Activated T-cell treated with anti-CD3 and anti-CD28 coated beads for 4 hours (primary cell): Measurements from ENCODE around the gene GALNT4.

Experiments used
- DNase-seq: peaks from one replicate; pipeline ENCODE4 v3.0.0-alpha.2; 2020

Gene GALNT4

DNA sequence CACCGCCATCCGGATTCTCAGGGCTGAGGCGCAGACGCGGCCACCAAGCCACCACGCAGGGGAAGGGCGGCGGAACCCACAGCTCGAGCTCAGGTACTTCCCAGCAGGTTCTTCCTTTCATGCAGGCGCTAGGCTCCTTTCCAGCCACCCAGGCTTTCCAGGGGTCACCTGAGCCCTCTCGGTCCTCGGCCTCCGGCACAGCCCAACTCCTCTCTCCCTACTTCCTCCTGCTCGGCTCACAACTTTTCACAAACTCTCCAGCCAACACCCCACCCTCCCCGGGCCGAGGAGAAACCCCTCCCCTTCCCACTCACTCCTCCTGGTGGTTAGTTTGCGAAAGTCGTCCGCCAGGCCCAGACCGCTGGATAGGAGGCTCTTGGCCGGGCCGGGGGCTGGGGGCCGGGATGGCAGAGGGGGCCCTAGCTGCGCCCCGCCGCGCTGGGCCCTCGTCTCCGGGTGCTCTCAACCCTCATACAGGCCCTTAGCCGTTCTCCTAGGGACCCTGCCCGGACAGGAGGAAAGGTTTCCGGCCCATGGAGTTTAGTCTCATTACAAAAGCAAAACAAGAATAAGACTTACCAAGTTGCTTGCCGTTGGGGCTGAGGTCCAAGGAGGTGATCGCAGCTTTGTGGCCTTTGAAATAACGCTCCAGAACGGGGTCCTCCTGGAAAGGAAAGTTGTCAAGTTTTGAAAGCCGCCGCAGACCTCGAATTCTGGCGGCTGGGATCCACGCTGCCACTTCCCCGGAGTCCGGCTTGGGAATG lies at the start of gene GALNT4:
Gene GALNT4, minus strand, starts transcription at position 256 of the 764 bp plus-strand sequence. Its CDS starts 247 bp downstream, at position 9.
- DNase-seq = peak; percentile 70

GRCh38 chr12:89573051-89573810 lies 48.6 kb upstream of the GALNT4 start:
- no peak for DNase-seq

GRCh38 chr12:89571491-89572195 lies 47.0 kb upstream of the GALNT4 start:
- no peak for DNase-seq

DNA sequence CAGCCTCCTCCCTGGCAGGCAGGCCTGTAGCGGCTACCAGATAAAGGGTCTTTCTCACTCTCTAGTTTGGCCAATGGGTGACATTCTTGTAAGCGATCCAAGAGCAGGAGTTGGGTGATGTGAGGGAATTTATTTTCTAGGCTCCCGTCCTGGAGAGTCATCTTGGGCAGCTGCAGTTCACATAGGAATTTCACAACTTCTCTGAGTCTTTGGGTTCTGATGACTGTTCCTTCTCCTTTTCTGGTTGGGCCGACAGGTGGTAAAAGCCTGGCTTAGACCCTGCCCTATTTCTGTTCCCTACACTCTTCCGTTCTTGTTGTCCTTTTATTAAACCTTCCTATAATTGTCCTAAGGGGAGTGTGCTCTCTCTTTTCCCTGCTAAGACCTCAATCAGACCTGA lies 43.9 kb upstream of the GALNT4 start:
- DNase-seq = no peak

GRCh38 chr12:89567691-89568239 lies 43.2 kb upstream of the GALNT4 start:
- no peak for DNase-seq

DNA sequence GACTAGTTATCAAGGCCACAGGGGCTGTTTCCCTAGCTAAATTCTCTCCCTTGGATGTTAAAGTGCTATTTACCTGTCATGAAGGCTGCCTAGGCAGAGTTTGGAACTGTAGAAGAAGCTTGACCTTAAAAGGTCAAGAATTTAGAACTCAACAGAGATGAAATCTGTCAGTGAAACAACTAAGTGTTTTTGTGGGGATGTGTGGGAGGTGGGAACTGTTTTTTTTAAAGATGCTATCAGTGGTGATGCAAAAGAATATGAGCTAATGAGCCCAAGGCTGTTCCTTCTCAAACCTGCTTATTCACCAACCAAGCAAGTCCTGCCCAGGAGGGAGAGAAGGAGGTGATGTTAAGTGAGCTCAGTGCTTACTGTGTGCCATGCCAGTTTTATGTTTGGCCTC lies 42.0 kb upstream of the GALNT4 start:
- no peak for DNase-seq

GRCh38 chr12:89565002-89565401 lies 40.4 kb upstream of the GALNT4 start:
- no peak for DNase-seq

DNA sequence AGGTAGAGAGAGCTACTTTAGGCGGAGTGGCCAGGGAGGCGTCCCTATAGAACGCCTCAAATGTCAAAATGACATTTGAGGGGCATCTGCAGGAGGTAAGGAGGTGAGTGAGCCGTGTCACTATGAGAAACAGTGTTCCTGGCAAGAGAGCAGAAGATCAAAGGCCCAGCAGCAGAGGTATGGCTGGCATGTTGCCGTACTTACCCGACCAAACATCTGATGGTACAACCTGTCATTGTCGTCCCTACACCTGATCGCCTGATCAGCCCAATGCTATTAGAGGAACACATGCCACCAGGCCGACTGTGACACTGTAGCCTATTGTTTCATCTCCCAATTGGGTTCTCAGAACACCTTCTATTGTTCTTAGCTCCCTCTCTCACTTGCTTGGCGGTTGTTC lies 35.2 kb upstream of the GALNT4 start:
- no peak for DNase-seq

GRCh38 chr12:89556976-89557375 lies 32.4 kb upstream of the GALNT4 start:
- no peak for DNase-seq

- DNase-seq = no peak
Measured at GRCh38 chr12:89552376-89552775, 27.8 kb upstream of the GALNT4 start.

- no peak for DNase-seq
Measured at GRCh38 chr12:89551747-89552146, 27.2 kb upstream of the GALNT4 start.

GRCh38 chr12:89547101-89547500 lies 22.5 kb upstream of the GALNT4 start:
- DNase-seq = no peak

- DNase-seq = no peak
Measured at GRCh38 chr12:89546151-89546550, 21.6 kb upstream of the GALNT4 start.

DNA sequence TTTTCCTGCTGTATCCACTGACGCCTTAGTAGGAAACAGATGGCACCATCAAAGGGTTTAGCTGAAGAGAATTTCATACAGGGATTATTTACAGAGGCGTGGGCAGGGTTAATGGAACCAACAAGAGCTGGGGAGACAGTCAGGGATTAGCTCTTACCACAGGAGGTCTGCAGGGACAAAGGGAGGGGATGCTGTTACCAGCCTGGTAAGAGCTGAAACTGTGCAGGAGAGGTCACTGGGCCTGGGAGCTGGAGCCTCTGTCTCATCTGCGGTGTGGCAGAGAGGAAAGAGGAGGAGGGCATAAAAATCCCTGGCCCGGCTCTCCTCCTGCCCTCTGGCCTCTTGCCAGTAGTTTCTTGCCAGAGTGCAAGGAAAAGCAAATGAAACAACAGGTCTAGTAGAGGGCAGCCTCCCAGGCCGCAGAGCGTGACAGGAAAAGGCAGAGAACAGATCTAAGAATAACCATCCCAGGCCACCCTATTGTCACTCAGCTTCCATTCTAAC lies 20.1 kb upstream of the GALNT4 start:
- DNase-seq = no peak

- no peak for DNase-seq
Measured at GRCh38 chr12:89544022-89544421, 19.4 kb upstream of the GALNT4 start.

GRCh38 chr12:89542912-89543592 lies 18.5 kb upstream of the GALNT4 start:
- peak; percentile 54 for DNase-seq

DNA sequence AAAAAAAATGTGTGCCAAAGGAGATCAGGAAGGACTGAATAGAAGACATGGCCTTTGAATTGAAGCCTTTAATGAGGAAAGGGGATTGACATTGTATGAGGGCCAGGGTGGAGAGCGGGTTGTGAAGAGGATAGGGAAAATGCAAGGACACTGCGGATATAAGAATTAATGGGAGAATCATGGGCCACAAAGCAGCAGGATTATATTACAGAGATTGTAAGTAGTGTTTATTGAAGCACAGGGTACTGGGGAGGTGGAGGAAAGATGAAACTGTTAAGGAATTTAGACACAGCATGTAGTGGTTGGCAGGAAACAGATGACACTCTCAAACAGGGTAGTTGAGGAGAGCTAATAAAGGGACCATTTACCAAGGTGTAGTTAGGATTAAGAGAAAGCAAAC lies 17.6 kb upstream of the GALNT4 start:
- no peak for DNase-seq

DNA sequence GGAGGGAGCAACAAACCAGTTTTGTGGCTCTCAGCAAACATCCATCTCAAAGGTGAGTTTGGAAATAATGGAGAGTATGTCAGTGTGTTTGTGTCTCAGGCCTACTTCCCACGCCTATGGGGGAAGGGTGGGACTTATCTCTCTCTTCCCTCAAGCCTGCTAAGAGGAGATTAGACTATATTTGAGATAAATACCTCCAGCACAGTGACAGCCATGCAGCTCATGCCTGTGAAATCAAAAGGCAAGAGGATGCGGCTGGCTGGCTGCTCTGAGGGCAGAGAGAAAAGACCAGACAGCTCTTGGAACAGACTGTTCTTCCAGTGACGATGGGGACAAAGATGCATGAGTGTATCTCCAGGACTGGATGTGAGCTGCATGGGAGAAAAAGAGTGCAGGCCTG lies 16.0 kb upstream of the GALNT4 start:
- DNase-seq = no peak

DNA sequence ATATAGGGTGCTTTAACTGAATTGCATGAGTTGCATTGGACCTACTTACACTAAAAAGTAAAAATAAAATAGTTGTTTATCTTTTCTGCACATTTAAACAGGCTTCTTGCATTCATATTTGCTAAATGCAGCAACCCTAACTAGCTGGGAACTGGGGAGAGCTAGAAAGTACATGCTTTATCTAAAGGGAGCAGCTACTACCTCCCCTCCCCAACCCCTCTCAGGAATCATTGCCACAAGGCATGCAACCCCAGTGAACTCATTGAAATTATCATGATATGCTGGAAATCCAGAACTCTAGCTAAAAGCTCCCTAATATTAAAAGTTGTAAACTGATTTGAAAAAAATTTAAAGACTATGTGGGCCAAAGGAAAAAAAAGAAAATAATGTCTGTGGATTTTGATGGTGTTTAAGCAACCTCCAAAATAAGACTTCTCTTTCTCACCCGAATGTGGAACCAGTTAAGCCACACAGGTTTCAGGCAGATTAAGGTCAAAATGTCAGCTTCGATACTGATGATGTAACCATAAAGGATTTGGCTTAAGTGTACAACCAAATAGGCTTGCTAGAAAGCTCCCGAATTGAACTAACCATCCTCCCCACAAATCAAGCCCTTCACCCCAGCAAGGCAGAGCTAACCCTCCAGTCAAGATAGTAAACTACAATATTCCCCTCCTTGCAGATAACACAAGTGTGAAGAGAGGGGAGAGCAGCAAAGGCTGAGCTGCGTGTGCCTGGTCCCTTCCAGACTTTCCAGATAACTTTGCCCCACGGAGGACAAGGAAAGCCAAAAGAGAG lies 15.0 kb upstream of the GALNT4 start:
- DNase-seq = no peak

GRCh38 chr12:89538897-89539296 lies 14.3 kb upstream of the GALNT4 start:
- no peak for DNase-seq

GRCh38 chr12:89537389-89537788 lies 12.8 kb upstream of the GALNT4 start:
- DNase-seq = no peak

DNA sequence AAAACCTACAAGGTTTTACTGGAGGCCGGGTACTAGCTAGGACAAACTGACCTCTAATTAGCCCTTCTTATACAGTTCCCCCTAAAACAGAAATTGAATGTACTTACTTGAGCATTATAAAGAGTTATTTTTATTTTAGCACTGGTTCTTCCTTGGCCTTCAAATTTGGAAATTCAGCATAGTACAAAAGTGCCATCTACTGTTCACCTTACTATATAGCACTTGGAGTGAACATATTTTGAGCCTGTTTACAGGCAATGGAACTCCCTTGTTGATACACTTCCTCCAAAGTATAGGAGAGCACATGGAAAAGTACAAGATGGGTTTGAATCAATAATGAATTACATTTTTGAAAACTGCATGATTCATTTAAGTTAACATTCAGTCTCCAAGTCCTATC lies 5.1 kb upstream of the GALNT4 start:
- DNase-seq = no peak
